RWPE2 (cell line): ENCODE measurements around the gene MAST3.
A peak's percentile ranks its signal among the peaks of the same experiment; 100 is the strongest.

Experiments used
- ATAC-seq: fragments of 200-7000 bp; cut with Tn5 transposase; 3 replicates; pipeline ENCODE4 v1.9.1; 2021; ENCODE audit warnings: low read depth
- DNase-seq: peaks from one replicate; pipeline ENCODE4 v3.0.0-alpha.2; 2020; ENCODE audit warnings: low spot score
- H3K27ac ChIP-seq: fragments of 450-650 bp; 2 replicates; pipeline ENCODE4 v1.5.1; 2017; ENCODE audit warnings: mild to moderate bottlenecking; ENCODE audit not compliant: poor library complexity, severe bottlenecking
- H3K27me3 ChIP-seq: fragments of 250-450 bp; sonication (Bioruptor Pico); 2 replicates; pipeline ENCODE4 v1.5.1; 2021; ENCODE audit warnings: mild to moderate bottlenecking, moderate library complexity; ENCODE audit not compliant: insufficient read depth, poor library complexity, severe bottlenecking
- H3K36me3 ChIP-seq: fragments of 250-450 bp; sonication (Bioruptor Pico); 2 replicates; pipeline ENCODE4 v1.5.1; 2020; ENCODE audit warnings: low read depth, mild to moderate bottlenecking, moderate library complexity
- H3K4me1 ChIP-seq: fragments of 250-450 bp; sonication (Bioruptor Pico); 2 replicates; pipeline ENCODE4 v1.5.1; 2021; ENCODE audit warnings: mild to moderate bottlenecking, moderate library complexity; ENCODE audit not compliant: insufficient read depth, poor library complexity, severe bottlenecking
- H3K4me3 ChIP-seq: fragments of 250-450 bp; sonication (Bioruptor Pico); 2 replicates; pipeline ENCODE4 v1.5.1; 2021; ENCODE audit warnings: mild to moderate bottlenecking, moderate library complexity; ENCODE audit not compliant: severe bottlenecking
- H3K9me3 ChIP-seq: fragments of 250-450 bp; sonication (Bioruptor Pico); 2 replicates; pipeline ENCODE4 v1.5.1; 2021; ENCODE audit warnings: mild to moderate bottlenecking, moderate library complexity; ENCODE audit not compliant: severe bottlenecking
- TF ChIP-seq, protein P1 (sequence below): fragments of 450-650 bp; IDR thresholded peaks from one replicate; pipeline ENCODE4 v1.5.1; 2017; ENCODE audit warnings: mild to moderate bottlenecking, moderate library complexity; ENCODE audit not compliant: poor library complexity, severe bottlenecking

The MAST3 gene

DNA sequence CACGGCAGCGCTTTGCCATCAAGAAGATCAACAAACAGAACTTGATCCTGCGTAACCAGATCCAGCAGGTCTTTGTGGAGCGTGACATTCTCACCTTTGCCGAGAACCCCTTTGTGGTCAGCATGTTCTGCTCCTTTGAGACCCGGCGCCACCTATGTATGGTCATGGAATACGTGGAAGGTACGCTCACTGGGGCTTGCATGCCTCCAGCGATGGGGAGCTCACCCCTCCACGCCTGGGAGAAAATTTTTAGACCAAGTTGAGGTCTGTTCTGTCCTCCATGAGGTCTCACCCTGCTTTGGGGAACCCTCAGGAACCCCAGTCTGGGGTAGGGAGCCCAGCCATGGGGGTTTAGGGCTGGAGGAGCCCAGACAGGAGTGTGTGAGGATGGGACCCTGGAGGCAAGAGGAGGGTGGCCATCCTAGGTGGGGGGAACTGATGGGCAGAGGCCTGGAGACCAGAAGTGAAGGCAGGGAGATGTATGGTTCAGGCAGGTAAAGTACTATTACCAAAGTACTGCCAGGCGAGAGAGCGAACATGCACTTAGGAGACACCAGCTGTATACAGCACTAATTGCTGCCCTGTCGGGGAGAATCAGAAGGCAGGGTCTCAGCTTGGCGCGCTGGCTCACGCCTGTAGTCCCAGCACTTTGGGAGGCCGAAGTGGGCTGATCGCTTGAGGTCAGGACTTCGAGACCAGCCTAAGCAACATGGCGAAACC, 33.1 kb downstream of the MAST3 start:
- no peaks in the 10 kb centered on the region for H3K9me3 ChIP-seq
- TF ChIP-seq, protein P1, sequence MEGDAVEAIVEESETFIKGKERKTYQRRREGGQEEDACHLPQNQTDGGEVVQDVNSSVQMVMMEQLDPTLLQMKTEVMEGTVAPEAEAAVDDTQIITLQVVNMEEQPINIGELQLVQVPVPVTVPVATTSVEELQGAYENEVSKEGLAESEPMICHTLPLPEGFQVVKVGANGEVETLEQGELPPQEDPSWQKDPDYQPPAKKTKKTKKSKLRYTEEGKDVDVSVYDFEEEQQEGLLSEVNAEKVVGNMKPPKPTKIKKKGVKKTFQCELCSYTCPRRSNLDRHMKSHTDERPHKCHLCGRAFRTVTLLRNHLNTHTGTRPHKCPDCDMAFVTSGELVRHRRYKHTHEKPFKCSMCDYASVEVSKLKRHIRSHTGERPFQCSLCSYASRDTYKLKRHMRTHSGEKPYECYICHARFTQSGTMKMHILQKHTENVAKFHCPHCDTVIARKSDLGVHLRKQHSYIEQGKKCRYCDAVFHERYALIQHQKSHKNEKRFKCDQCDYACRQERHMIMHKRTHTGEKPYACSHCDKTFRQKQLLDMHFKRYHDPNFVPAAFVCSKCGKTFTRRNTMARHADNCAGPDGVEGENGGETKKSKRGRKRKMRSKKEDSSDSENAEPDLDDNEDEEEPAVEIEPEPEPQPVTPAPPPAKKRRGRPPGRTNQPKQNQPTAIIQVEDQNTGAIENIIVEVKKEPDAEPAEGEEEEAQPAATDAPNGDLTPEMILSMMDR: no peak
- peaks cover 20% of the 10 kb centered on the region for H3K36me3 ChIP-seq
- ATAC-seq (no peak), DNase-seq (no peak)
- no peaks in the 10 kb centered on the region for H3K27me3 ChIP-seq
- H3K27ac ChIP-seq: no peak overlapping the region
- H3K4me3 ChIP-seq: no peak overlapping the region
- H3K4me1 ChIP-seq: no peaks in the 10 kb centered on the region

DNA sequence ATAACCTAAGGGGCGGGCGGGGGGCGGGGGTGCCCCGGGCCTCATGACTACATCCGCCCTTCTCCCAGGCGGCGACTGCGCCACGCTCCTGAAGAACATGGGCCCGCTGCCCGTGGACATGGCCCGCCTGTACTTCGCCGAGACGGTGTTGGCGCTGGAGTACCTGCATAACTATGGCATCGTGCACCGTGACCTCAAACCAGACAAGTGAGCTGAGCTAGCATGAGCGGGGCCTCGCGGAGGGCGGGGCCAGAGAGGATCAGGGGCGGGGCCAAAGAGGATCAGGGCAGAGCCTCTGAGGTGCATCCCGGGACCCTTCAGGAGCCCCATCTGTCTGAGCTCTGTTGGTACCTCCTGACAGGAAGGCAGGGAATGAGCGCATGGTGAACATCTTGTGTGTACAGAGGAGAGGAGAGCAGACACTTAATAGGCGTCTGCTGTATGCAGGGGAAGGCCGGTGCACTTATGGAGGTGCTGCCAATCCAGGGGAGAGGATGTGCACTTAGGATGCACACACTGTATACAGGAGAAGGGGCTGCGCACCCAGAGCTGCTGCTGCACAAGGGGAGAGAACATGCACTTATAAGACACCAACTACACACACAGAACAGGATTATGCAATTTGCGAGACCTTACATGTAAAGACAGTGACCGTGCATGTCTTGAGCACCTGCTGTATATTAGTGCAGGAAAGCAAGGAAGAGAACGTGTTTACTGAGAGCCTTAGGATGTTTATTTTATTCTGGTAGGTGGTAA, 34.4 kb downstream of the MAST3 start:
- no peak overlapping the region for H3K27ac ChIP-seq
- no peaks in the 10 kb centered on the region for H3K27me3 ChIP-seq
- peaks cover 20% of the 10 kb centered on the region for H3K36me3 ChIP-seq
- ATAC-seq (peak; percentile 41; the same call in 1 of the 3 replicates), DNase-seq (no peak)
- no peaks in the 10 kb centered on the region for H3K4me1 ChIP-seq
- no peaks in the 10 kb centered on the region for H3K9me3 ChIP-seq
- H3K4me3 ChIP-seq: no peak overlapping the region
- TF ChIP-seq, protein P1: no peak

DNA sequence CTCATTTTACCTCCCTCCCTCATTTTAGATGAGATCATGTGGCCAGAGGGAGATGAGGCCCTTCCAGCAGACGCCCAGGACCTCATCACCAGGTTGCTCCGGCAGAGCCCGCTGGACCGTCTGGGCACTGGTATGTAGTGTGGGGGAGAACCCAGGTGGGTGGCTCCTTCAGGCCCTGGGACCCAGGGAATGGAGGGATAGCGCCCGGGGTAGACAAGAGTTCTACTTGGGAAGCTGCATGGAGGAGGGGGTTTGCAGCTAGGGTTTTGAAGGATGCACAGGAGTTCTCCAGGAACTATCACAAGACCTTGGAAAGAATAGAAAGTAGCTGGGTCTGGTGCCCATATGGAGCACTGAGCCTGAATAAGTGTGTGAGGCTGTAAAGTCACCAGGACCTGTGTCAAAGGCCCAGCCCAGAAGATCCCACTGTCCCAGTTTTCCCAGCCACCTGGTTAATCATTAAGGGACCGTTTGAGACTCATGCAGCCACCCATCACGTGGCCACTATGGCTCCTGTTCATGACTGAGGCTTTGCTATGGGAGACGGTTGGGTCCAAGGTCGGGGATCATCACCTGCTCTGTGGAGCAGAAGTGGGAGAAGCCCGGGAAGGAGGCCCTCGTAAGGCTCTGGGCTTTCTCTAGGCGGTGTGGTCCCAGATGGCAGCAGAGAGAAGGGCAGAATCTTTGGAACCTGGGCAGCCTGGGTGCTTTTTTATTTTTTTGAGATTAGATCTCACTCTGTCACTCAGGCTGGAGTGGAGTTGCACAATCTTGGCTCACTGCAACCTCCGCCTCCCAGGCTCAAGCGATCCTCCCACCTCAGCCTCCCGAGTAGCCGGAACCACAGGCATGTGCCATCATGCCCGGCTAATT, 38.4 kb downstream of the MAST3 start:
- DNase-seq (no peak), ATAC-seq (no peak)
- TF ChIP-seq, protein P1: no peak
- H3K27me3 ChIP-seq: no peaks in the 10 kb centered on the region
- H3K27ac ChIP-seq: no peak overlapping the region
- no peaks in the 10 kb centered on the region for H3K9me3 ChIP-seq
- peaks cover 27% of the 10 kb centered on the region for H3K36me3 ChIP-seq
- H3K4me1 ChIP-seq: no peaks in the 10 kb centered on the region
- H3K4me3 ChIP-seq: no peak overlapping the region

DNA sequence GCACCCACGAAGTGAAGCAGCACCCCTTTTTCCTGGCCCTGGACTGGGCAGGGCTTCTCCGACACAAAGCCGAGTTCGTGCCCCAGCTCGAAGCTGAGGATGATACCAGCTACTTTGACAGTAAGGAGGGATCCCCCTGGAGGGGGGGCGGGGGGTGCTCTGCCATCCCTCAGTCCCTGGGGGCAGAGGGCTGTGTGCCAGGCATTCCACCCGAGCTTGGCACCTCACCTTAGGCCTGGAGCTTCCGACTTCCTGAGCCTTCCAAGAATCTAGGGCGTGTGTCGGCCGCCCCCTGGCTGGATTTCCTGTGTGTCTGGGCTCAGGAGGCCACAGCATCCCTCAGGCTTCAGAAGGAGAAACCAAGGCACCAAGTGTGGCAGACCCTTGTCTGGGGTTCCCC, 39.7 kb downstream of the MAST3 start:
- Histone ChIP-seq H3K9me3 (no peaks in the 10 kb centered on the region), H3K27me3 (no peaks in the 10 kb centered on the region), H3K4me3 (no peak overlapping the region), H3K27ac (no peak overlapping the region), H3K36me3 (peaks cover 31% of the 10 kb centered on the region), H3K4me1 (no peaks in the 10 kb centered on the region)
- TF ChIP-seq, protein P1: no peak
- ATAC-seq: no peak
- DNase-seq: no peak
